Fibroblast of the conjunctiva (primary cell): ENCODE results near the gene ZNF813.
"Not testable (repeated sequence)": the region's sequence is repeated elsewhere in the genome, so short reads cannot be mapped to it uniquely, and the experiment has no call there.

Experiments used
- DNase-seq: peaks from one replicate; pipeline ENCODE4 v3.0.0-alpha.2; 2010; ENCODE audit warnings: low read depth

ZNF813 gene

DNA sequence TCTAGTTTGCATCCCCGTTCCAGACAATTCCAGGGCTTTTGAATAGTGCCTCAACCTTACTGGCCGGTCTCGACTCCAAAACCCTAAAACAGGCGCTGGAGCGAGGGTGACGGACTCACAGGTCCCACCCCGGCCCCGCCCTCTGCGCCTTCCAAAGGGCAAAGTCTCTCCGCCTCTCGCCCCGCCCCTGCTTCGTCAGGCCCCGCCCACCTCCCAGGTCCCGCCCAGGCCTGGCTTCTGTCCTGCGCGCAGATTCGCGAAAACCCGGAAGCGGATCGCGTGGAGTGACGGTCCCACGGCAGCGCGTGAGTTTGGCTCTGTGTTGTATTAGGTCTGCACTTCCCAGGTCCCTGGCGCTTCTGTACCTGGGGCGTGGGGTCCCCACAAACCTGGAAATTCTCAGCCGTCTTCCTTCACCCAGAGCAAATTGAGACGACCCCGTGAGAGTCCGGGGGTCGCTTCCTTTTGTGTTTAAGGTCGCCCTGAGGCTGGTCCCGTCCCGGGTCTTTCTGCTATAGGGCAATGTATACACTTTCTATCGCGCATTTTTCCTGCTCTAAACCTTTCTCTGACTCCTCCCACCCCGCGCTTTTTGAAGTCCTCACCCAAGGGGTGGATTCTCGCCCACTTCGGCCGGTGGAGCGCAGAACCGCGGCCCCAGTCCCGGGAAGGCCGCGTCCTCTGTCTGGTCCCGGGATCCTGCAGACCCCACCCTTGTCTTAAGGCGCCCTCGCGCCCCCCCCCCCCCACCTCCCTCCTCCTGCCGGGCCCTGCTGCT is at the start of gene ZNF813:
ZNF813 (plus strand) TSS at position 249 of the 778 bp plus-strand sequence. CDS start 16,090 bp downstream, outside the sequence.
- DNase-seq: peak; percentile 64

DNA sequence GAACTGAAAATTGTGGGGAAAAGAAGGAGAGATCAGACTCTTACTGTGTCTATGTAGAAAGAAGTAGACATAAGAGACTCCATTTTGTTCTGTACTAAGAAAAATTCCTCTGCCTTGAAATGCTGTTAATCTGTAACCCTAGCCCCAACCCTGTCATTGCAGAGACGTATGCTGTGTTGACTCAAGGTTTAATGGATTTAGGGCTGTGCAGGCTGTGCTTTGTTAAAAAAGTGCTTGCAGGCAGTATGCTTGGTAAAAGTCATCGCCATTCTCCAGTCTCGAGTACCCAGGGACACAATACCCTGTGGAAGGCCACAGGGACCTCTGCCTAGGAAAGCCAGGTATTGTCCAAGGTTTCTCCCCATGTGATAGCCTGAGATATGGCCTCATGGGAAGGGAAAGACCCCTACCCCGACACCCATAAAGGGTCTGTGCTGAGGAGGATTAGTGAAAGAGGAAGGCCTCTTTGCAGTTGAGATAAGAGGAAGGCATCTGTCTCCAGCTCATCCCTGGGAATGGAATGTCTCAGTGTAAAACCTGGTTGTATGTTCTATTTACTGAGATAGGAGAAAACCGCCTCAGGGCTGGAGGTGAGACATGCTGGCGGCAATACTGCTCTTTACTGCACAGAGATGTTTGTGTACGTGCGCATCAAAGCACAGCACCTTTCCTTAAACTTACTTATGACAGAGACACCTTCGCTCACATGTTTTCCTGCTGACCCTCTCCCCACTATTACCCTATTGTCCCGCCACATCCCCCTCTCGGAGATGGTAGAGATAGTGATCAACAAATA is 46.8 kb upstream of the ZNF813 start:
- not testable (repeated sequence) for DNase-seq

DNA sequence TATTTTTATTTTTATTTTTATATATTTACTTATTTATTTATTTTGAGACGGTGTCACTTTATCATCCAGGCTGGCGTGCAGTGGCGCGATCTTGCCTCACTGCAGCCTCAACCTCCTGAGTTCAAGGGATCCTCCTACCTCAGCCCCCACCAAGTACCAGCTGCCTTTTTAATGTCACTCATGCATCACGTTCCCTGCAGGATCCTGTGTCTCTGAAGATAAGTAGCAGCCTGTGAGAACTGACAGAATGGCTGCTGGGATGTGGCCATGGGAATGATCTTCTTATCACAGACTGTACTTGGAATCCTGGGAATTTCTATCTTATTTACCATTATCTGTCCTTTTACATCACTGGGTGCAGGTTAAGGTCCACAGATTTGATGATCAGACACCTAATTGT is 45.0 kb upstream of the ZNF813 start:
- DNase-seq: no peak

DNA sequence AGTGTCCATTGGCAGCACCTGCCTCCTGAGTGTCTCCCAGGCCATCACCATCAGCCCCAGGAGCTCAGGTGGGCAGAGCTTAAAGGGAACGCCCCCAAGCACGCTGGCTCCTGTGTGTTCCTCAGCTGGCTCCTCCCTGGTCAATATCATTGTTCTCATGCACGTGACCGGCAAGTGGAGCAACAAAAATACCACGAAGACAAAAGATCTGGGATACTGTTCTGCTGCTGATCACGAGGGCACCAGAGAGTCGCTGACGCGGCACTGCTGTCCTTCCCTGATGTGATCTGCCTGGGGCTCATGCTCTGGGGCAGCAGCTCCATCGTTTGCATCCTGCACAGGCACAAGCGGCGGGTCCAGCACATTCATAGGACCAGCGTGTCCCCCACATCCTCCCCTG is 44.5 kb upstream of the ZNF813 start:
- DNase-seq: not testable (repeated sequence)

DNA sequence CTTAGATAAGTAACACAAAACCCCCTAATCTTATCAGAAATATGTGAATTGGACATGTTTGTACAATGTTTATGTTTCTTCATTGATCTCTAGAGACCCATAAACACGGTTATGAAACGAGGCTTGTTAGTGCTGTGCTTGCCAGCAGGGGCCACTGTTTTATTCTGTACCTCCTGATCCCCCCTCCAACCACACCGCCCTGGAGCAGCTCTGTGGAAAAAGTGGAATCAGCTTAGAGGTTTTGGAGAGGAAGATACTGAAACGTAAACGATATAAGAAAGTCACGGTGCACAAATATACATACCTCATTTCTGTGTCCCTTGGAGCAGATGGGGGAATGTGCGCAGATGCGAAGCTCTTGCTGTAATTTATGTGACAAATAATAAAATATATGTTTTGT is 43.9 kb upstream of the ZNF813 start:
- DNase-seq: not testable (repeated sequence)

DNA sequence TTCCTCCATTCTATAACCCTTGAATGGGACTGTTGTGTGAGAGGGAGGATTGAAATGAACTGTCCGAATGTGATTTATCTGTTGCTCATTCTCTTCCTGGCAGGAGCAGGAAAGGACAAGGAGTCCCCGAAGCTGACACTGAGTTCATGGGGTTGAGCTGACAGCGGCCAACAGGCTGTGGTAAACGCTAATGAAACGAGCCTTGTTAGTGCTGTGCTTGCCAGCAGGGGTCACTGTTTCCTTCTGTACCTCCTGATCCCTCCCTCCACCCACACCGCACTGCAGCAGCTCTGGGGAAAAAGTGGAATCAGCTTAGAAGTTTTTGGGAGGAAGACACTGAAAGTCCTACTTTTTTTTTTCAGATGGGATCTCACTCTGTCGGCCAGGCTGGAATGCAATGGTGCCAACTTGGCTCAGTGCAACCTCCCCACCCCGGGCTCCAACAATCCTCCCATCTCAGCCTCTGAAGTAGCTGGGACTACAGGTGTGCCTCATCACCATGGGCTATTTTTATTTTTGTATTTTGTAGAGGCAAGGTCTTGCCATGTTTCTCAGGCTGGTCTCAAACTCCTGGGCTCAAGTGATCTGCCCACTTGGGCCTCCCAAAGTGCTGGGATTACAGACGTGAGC is 42.5 kb upstream of the ZNF813 start:
- DNase-seq: peak; percentile 27

DNA sequence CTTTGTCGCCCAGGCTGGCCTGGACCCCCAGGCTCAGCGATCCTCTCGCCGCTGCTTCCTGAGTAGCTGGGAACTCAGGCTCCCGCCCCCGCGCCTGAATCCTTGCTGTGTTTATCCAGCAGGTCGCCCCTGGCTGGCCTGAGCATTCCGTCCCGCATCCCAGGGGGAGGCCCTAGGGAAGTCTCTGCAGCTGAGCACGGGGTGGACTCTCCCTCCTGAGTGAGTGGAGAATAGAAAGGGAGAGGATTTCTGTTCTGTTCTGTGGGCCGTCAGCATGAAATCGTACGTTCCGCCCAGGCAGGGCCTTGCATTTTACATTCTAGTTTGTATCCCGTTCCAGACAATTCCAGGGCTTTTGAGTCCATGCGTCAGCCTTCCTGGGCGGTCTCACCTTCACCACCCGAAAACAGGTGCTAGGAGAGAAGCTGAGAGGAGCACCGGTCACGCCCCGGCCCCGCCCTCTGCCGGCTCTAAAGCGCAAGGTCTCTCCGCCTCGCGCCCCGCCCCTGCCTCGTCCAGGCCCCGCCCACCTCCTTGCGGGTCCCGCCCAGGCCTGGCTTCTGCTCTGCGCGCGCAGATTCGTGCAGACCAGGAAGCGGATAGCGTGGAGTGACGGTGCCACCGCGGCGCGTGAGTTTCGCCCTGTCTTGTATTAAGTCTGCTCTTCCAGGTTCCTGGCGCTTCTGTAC is 36.0 kb upstream of the ZNF813 start, which contains the start of gene ZNF761:
ZNF761 (plus strand) TSS at position 586 of the 689 bp plus-strand sequence. CDS start 15,285 bp downstream, outside the sequence.
- peak; percentile 71 for DNase-seq

DNA sequence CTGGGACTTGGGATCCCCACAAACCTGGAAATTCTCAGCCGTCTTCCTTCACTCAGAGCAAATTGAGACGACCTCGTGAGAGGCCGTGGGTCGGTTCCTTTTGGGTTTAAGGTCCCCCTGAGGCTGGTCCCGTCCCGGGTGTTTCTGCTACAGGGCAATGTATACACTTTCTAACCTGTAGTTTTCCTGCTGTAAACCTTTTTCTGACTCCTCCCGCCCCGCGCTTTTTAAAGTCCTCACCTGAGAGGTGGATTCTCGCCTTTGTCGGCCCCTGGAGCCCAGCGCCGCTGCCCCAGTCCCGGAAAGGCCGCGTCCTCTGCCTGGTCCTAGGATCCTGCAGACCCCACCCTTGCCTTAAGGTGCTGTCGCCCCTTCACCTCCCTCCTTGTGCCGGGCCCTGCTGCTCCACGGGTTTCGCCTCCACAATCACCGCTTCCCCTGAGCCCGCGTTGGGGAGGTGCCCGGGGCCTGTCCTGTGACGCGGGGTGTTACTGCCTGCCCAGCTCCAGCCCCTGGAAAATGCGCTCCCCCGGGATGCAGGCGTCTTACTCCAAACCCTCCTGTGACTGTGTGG is 35.4 kb upstream of the ZNF813 start:
- no peak for DNase-seq

DNA sequence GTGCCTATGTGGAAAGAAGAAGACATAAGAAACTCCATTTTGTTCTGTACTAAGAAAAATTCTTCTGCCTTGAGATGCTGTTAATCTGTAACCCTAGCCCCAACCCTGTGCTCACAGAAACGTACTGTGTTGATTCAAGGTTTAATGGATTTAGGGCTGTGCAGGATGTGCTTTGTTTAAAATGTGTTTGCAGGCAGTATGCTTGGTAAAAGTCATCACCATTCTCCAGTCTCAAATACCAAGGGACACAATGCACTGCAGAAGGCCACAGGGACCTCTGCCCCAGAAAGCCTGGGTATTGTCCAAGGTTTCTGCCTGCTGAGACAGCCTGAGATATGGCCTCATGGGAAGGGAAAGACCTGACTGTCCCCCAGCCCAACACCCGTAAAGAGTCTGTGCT is 23.7 kb upstream of the ZNF813 start:
- DNase-seq: not testable (repeated sequence)

DNA sequence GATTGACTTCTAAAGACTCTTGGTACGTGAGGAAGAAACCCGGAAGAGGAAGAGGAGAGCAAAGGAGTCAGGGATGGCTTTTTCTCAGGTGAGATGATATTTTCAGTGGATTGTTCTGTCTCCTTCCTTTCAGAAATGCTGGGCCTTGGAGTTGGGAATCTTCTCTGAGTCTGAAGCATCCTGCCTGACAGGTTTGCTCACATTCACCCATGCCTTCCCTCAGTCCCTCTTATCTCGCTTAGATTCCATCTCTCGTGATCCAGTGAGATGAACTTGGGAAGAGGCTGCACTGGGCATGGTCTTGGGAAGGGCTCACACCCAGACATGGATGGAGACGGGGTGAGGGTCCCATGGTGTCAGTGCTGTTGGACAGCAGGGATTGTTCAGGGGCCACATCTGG is 20.3 kb upstream of the ZNF813 start:
- DNase-seq: not testable (repeated sequence)

DNA sequence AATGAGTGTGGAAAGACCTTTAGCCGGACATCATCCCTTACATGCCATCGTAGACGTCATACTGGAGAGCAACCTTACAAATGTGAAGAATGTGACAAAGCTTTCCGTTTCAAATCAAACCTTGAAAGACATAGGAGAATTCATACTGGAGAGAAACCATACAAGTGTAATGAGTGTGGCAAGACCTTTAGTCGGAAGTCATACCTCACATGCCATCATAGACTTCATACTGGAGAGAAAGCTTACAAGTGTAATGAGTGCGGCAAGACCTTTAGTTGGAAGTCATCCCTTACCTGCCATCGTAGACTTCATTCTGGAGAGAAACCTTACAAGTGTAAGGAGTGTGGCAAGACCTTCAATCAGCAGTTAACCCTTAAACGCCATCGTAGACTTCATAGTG is 11.7 kb upstream of the ZNF813 start:
- DNase-seq: no peak

DNA sequence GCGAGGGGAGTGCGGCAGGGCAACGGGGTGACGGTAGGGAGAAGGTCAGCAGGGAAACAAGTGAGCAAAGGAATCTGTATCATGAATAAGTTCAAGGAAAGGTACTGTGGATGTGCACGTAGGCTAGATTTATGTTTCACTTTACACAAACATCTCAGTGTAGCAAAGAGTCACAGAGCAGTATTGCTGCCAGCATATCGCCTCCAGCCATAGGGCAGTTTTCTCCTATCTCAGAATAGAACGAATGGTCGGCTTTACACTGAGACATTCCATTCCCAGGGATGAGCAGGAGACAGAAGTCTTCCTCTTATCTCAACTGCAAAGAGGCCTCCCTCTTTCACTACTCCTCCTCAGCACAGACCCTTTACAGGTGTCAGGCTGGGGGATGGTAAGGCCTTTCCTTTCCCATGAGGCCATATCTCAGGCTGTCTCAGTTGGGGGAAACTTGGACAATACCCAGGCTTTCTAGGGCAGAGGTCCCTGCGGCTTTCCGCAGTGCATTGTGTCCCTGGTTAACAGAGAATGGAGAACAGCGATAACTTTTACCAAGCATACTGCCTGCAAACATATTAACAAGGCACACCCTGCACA is 7.3 kb upstream of the ZNF813 start:
- DNase-seq: not testable (repeated sequence)

DNA sequence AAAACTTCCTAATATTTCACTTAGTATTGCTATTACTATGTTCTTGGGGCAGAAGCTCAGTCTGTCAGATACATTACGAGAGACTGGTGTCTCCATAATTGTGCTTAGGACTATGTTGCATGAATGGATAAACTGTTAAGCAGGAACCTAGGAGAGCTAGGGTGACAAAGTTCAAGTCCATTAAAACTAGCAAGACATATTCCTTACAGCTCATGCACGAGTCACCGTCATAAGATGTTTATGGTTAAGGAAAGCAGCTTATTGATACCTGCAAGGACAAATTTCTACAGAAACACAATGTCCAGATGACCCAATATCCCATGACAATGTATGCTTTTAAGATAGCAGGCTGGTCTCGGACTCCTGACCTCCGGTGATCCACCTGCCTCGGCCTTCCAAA is 5.7 kb upstream of the ZNF813 start:
- no peak for DNase-seq

DNA sequence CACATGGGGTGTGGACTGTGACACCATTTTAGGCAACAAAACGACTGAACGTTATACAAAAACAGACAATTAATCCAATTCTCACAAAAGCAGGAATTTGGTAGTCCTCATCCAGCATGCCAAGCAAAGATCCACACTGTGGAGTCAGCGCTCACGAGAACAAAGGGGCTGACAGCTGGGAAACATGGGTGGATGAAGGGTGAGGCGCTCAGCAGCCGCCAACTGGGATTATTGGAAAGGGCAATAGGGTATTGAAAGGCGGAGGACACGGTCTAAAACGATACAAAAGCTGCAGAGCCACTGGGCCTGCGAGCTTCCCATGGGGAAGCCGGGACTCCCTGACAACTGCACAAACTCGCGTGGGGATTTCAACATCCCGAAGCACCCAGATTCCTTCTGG is 4.7 kb upstream of the ZNF813 start:
- no peak for DNase-seq

DNA sequence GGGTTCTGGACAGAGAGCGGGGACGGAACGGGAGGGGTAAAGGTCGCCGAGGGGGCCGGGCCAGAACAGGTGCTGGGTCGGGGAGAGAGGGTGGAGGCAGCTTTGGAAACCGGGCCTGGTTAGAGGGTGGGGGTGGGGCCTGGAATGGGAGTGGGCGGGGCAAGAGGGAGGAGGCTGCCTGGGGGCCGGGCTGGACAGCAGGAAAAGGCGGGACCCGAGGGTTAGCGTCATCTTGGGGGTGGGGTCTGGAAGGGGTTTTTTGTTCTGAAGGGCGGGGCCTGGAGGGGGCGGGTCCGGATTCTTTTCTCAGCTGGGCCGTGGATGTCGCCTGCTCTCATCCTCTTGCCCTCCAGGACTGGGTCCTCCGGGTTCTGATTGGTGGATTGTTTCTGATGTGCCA is 4.3 kb upstream of the ZNF813 start:
- no peak for DNase-seq

DNA sequence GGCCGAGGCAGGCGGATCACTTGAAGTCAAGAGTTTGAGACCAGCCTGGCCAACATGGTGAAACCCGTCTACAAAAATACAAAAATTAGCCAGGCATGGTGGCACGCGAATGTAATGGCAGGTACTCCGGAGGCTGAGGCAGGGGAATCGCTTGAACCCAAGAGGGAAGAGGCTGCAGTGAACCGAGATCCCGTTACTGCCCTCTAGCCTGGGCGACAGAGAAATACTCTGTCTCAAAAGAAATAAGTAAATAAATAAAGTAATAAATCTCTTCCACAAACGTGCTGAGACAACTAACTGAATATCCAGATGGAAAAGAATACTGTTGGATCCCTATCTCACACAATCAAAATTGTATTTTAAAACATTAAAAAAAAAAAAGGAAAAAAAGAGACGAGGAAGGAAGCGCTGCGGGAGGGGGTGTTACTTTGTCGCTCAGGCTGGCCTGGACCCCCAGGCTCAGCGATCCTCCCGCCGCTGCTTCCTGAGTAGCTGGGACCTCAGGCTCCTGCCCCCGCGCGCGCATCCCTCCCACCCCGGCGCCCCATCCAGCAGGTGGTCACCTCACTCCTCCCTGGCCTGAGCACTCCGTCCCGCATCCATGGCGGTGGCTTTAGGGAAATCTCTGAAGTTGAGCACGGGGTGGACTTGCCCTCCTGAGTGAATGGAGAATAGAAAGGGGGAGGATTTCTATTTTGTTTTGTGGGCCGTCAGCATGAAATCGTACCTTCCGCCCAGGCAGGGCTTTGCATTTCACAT is 628 bp upstream of the ZNF813 start:
- DNase-seq: no peak

DNA sequence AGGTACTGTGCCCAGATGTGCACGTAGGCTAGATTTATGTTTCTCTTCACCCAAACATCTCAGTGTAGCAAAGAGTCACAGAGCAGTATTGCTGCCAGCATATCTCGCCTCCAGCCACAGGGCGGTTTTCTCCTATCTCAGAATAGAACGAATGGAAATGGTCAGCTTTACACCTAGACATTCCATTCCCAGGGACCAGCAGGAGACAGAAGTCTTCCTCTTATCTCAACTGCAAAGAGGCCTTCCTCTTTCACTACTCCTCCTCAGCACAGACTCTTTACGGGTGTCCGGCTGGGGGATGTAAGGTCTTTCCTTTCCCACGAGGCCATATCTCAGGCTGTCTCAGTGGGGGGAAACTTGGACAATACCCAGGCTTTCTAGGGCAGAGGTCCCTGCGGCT is 1.1 kb downstream of the ZNF813 start:
- not testable (repeated sequence) for DNase-seq

DNA sequence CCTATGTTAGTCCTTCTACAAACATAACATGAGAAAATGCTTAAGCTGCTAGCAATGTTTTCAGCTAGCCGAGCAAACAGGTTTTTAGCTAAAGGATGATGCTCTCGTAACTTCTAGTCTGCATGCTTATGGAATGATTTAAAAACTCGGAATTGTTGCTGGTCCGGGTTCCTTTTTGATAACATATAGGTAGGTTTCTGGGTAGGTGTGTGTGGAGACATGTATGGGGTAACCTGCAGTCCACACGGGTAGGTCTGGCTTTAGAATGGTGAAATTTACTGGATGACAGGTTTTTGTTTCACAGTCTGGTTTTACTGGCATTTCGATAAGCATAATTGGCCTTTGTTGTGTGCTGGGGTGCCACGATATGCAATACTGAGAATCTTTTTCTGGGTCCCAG is 4.4 kb downstream of the ZNF813 start:
- no peak for DNase-seq

DNA sequence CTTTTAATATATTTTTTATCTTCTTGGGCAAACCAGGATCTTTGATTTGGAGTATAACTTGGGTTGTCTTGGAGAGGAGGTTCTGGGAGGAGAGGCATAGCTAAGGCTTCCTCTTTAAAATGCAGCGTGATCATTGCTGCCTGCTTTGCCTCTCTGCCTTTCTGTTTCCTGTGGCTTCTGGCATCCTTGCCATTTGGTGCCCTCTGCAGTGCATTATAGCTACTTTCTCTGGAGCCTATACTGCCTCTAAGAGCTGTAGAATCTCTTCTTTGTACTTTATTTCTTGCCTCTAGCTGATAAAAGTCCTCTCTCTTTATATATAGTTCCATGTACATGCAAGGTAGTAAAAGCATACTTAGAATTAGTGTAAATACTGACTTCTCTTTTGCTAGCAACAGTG is 7.3 kb downstream of the ZNF813 start:
- not testable (repeated sequence) for DNase-seq

DNA sequence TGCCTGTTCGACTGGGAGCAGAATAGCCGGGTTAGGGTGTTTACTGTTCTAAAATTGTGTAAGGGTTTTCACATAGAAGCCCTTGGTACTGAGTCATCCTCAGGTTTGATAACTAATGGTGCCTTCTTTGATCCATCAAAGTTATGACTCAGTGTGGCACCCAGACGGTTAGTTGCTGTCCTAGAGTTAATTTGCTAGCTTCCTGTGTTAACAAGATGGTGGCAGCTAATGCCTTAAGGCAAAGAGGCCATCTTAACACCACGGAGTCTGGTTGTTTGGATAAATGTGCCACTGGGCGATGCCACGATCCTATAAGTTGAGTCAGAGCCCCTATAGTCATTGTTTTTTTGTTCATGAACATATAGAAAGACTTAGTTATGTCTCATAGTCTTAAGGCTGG is 7.9 kb downstream of the ZNF813 start:
- not testable (repeated sequence) for DNase-seq

DNA sequence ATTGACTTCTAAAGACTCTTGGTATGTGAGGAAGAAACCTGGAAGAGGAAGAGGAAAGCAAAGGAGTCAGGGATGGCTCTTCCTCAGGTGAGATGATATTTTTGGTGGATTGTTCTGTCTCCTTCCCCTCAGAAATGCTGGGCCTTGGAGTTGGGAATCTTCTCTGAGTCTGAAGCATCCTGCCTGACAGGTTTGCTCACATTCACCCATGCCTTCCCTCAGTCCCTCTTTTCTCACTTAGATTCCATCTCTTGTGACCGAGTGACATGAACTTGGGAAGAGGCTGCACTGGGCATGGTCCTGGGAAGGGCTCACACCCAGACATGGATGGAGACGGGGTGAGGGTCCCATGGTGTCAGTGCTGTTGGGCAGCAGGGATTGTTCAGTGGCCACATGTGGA is 16.2 kb downstream of the ZNF813 start:
- not testable (repeated sequence) for DNase-seq
